Neural cell (in vitro differentiated cells): Measurements from ENCODE around the gene CD8A. TPM values are rescaled to one million over a fixed set of nuclear protein-coding genes. Genes with fewer than 3 reads are reported as not detected.

ENCODE experiments used
- H2AFZ ChIP-seq: fragments of 200-600, 300-800 bp; sonication (generic), shearing (Covaris generic); 2 replicates; pipeline ENCODE4 v1.6.0; 2014; ENCODE audit warnings: low read depth, mild to moderate bottlenecking, antibody characterized with exemption, low read length, moderate library complexity
- H3F3A ChIP-seq: fragments of 200-600 bp; shearing (Covaris generic); 2 replicates; pipeline ENCODE4 v1.6.1; 2016; ENCODE audit warnings: mild to moderate bottlenecking, moderate library complexity, mixed read lengths, antibody characterized with exemption, low read length; ENCODE audit not compliant: insufficient read depth, poor library complexity, severe bottlenecking
- H3K27ac ChIP-seq: fragments of 200-600, 300-800 bp; sonication (generic), shearing (Covaris generic); 2 replicates; pipeline ENCODE4 v1.5.1; 2014; ENCODE audit warnings: mild to moderate bottlenecking, low read length, moderate library complexity
- H3K27me3 ChIP-seq: fragments of 300-800, 200-600 bp; sonication (generic), shearing (Covaris generic); 2 replicates; pipeline ENCODE4 v1.6.0; 2014; ENCODE audit warnings: mild to moderate bottlenecking, low read depth, low read length, moderate library complexity; ENCODE audit not compliant: insufficient read depth
- H3K36me3 ChIP-seq: fragments of 300-800, 200-600 bp; sonication (generic), shearing (Covaris generic); 2 replicates; pipeline ENCODE4 v1.5.1; 2014; ENCODE audit warnings: mild to moderate bottlenecking, antibody characterized with exemption, low read length, moderate library complexity; ENCODE audit not compliant: insufficient read depth
- H3K4me2 ChIP-seq: fragments of 300-800, 200-600 bp; sonication (generic), shearing (Covaris generic); 2 replicates; pipeline ENCODE4 v1.6.0; 2014; ENCODE audit warnings: mild to moderate bottlenecking, low read length
- H3K4me3 ChIP-seq: fragments of 300-800, 200-600 bp; sonication (generic), shearing (Covaris generic); 2 replicates; pipeline ENCODE4 v1.5.1; 2014; ENCODE audit warnings: mild to moderate bottlenecking, low read length, moderate library complexity
- H3K79me2 ChIP-seq: fragments of 200-600 bp; shearing (Covaris generic); replicated peaks from 2 replicates; pipeline ENCODE4 v1.6.0; 2014; ENCODE audit warnings: mild to moderate bottlenecking, low read length, moderate library complexity; ENCODE audit not compliant: insufficient read depth
- H3K9ac ChIP-seq: fragments of 300-800, 200-600 bp; sonication (generic), shearing (Covaris generic); 2 replicates; pipeline ENCODE4 v1.6.1; 2016; ENCODE audit warnings: mild to moderate bottlenecking, low read length, mixed read lengths
- H3K9me2 ChIP-seq: fragments of 200-600 bp; shearing (Covaris generic); 2 replicates; pipeline ENCODE4 v1.6.1; 2016; ENCODE audit warnings: mild to moderate bottlenecking, low read length, mixed read lengths; ENCODE audit not compliant: insufficient read depth
- H3K9me3 ChIP-seq: fragments of 200-600, 300-800 bp; sonication (generic), shearing (Covaris generic); 2 replicates; pipeline ENCODE4 v1.6.1; 2016; ENCODE audit warnings: mild to moderate bottlenecking, mixed run types, low read length, moderate library complexity, mixed read lengths
- H4K20me1 ChIP-seq: fragments of 200-600 bp; shearing (Covaris generic); 2 replicates; pipeline ENCODE4 v1.6.1; 2016; ENCODE audit warnings: mild to moderate bottlenecking, mixed run types; ENCODE audit not compliant: insufficient read depth
- EP300 ChIP-seq: fragments of 450-650 bp; conservative IDR thresholded peaks from 2 replicates; pipeline ENCODE4 v1.6.1; 2014; ENCODE audit warnings: antibody characterized with exemption, mild to moderate bottlenecking, moderate library complexity; ENCODE audit not compliant: poor library complexity, severe bottlenecking
- EZH2 ChIP-seq: fragments of 200-600, 300-800 bp; shearing (Covaris generic), sonication (generic); IDR thresholded peaks from 2 replicates; pipeline ENCODE4 v1.6.1; 2014; ENCODE audit warnings: antibody characterized with exemption, low read length, borderline replicate concordance, mild to moderate bottlenecking; ENCODE audit not compliant: insufficient read depth, poor library complexity, severe bottlenecking
- MXI1 ChIP-seq: fragments of 450-650 bp; conservative IDR thresholded peaks from 2 replicates; pipeline ENCODE4 v1.6.1; 2014; ENCODE audit warnings: antibody characterized with exemption, mild to moderate bottlenecking; ENCODE audit not compliant: poor library complexity, severe bottlenecking
- POLR2AphosphoS5 ChIP-seq: IDR thresholded peaks from 2 replicates; pipeline ENCODE4 v1.6.1; 2012
- RAD21 ChIP-seq: fragments of 450-650 bp; conservative IDR thresholded peaks from 2 replicates; pipeline ENCODE4 v1.6.1; 2014; ENCODE audit warnings: antibody characterized with exemption, mild to moderate bottlenecking, moderate library complexity
- SMC3 ChIP-seq: fragments of 450-650 bp; conservative IDR thresholded peaks from 2 replicates; pipeline ENCODE4 v1.6.1; 2014; ENCODE audit warnings: antibody characterized with exemption, mild to moderate bottlenecking, moderate library complexity; ENCODE audit not compliant: poor library complexity
- TAF1 ChIP-seq: IDR thresholded peaks from 2 replicates; pipeline ENCODE4 v1.6.1; 2012; ENCODE audit warnings: low read depth
- polyA plus RNA-seq: library from polyadenylated mRNA; depleted of rRNA; stranded (reverse); fragments of >200 nt; gene quantifications from 2 replicates; pipeline ENCODE4 v1.2.3, GENCODE V29; 2014
- TF ChIP-seq, protein P1 (sequence below): fragments of 450-650 bp; IDR thresholded peaks from 2 replicates; pipeline ENCODE4 v1.5.1; 2014; ENCODE audit warnings: antibody characterized with exemption, mild to moderate bottlenecking, moderate library complexity; ENCODE audit not compliant: poor library complexity, severe bottlenecking
- TF ChIP-seq, protein P2 (sequence below): IDR thresholded peaks from 2 replicates; pipeline ENCODE4 v1.6.1; 2012; ENCODE audit warnings: borderline replicate concordance

CD8A gene
- polyA plus RNA-seq, 1 donor from 2014 or later: 2.2 TPM

DNA sequence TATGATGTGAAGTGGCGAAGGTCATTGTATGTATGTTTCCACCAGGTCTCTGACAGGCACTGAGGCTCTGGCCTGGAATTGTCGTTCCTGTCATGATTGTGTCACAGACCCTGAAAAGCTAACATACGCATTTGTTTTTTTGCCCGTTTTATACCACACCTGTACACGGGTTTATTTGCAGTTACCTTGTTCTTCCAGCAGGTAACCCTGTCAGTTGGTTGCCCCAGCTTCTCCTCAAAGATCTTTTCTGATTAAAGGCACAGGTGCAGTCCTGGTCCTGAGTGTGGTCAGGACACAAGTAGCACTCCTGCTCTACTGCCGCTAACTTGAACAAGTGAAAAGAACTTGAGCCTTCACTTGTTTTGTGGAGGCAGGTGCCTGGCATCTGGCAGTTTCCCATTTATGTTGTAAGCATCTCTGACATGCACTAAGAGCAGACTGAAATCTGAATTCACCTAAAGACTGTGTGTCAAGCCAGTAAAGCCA, 19.9 kb downstream of the CD8A start:
- Histone ChIP-seq H3F3A (no peaks in the 10 kb centered on the region), H3K4me2 (no peak overlapping the region), H2AFZ (no peak overlapping the region), H3K27me3 (no peaks in the 10 kb centered on the region), H3K27ac (no peak overlapping the region), H3K36me3 (no peaks in the 10 kb centered on the region), H3K9me2 (no peaks in the 10 kb centered on the region), H3K9ac (no peak overlapping the region), H3K79me2 (no peaks in the 10 kb centered on the region), H4K20me1 (no peaks in the 10 kb centered on the region), H3K4me3 (no peak overlapping the region), H3K9me3 (no peaks in the 10 kb centered on the region)
- TF ChIP-seq, protein P1, sequence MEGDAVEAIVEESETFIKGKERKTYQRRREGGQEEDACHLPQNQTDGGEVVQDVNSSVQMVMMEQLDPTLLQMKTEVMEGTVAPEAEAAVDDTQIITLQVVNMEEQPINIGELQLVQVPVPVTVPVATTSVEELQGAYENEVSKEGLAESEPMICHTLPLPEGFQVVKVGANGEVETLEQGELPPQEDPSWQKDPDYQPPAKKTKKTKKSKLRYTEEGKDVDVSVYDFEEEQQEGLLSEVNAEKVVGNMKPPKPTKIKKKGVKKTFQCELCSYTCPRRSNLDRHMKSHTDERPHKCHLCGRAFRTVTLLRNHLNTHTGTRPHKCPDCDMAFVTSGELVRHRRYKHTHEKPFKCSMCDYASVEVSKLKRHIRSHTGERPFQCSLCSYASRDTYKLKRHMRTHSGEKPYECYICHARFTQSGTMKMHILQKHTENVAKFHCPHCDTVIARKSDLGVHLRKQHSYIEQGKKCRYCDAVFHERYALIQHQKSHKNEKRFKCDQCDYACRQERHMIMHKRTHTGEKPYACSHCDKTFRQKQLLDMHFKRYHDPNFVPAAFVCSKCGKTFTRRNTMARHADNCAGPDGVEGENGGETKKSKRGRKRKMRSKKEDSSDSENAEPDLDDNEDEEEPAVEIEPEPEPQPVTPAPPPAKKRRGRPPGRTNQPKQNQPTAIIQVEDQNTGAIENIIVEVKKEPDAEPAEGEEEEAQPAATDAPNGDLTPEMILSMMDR: no peak
- no peak for TF ChIP-seq TAF1

DNA sequence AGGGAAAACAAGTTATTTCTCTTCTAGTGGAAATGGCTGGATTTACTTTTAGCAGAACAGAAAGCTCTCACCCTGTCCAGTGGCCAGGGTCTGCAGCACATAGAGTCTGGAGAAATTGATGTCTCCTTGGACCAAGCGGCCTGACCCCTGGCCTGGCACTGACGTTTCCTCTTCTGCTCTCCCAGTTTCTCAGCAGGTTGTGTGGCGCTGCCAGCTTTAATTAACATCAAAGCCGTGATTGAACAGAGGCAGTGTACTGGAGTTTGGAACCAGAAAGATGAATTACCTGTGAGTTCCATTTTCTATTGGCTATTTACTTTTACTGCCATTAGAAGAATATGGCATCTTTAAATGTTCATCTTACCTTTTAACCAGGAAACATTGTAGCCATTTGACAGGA, 20.9 kb downstream of the CD8A start:
- H3K36me3 ChIP-seq: no peaks in the 10 kb centered on the region
- H3K27me3 ChIP-seq: no peaks in the 10 kb centered on the region
- H3F3A ChIP-seq: no peaks in the 10 kb centered on the region
- no peaks in the 10 kb centered on the region for H4K20me1 ChIP-seq
- no peak for TF ChIP-seq RAD21
- TF ChIP-seq MXI1: no peak
- TF ChIP-seq SMC3: no peak
- no peak for TF ChIP-seq EP300
- no peak for TF ChIP-seq POLR2AphosphoS5
- TF ChIP-seq TAF1: no peak
- TF ChIP-seq, protein P2, sequence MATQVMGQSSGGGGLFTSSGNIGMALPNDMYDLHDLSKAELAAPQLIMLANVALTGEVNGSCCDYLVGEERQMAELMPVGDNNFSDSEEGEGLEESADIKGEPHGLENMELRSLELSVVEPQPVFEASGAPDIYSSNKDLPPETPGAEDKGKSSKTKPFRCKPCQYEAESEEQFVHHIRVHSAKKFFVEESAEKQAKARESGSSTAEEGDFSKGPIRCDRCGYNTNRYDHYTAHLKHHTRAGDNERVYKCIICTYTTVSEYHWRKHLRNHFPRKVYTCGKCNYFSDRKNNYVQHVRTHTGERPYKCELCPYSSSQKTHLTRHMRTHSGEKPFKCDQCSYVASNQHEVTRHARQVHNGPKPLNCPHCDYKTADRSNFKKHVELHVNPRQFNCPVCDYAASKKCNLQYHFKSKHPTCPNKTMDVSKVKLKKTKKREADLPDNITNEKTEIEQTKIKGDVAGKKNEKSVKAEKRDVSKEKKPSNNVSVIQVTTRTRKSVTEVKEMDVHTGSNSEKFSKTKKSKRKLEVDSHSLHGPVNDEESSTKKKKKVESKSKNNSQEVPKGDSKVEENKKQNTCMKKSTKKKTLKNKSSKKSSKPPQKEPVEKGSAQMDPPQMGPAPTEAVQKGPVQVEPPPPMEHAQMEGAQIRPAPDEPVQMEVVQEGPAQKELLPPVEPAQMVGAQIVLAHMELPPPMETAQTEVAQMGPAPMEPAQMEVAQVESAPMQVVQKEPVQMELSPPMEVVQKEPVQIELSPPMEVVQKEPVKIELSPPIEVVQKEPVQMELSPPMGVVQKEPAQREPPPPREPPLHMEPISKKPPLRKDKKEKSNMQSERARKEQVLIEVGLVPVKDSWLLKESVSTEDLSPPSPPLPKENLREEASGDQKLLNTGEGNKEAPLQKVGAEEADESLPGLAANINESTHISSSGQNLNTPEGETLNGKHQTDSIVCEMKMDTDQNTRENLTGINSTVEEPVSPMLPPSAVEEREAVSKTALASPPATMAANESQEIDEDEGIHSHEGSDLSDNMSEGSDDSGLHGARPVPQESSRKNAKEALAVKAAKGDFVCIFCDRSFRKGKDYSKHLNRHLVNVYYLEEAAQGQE: no peak
- TF ChIP-seq, protein P1: no peak
- no peak for TF ChIP-seq EZH2
- H3K4me2 ChIP-seq: no peak overlapping the region
- no peaks in the 10 kb centered on the region for H3K79me2 ChIP-seq
- no peaks in the 10 kb centered on the region for H3K9me3 ChIP-seq
- H2AFZ ChIP-seq: no peak overlapping the region
- no peak overlapping the region for H3K27ac ChIP-seq
- no peaks in the 10 kb centered on the region for H3K9me2 ChIP-seq
- H3K4me3 ChIP-seq: no peak overlapping the region
- no peak overlapping the region for H3K9ac ChIP-seq
